ENCODE measurements around the gene ZPLD1. TPM values are rescaled to one million over a fixed set of nuclear protein-coding genes. Genes with fewer than 3 reads are reported as not detected.

Gene ZPLD1
- total and polyA plus RNA-seq, 2 of the 4 experiments (the other 2 are of a cell fraction) = under 0.01 to 0.03 TPM

DNA sequence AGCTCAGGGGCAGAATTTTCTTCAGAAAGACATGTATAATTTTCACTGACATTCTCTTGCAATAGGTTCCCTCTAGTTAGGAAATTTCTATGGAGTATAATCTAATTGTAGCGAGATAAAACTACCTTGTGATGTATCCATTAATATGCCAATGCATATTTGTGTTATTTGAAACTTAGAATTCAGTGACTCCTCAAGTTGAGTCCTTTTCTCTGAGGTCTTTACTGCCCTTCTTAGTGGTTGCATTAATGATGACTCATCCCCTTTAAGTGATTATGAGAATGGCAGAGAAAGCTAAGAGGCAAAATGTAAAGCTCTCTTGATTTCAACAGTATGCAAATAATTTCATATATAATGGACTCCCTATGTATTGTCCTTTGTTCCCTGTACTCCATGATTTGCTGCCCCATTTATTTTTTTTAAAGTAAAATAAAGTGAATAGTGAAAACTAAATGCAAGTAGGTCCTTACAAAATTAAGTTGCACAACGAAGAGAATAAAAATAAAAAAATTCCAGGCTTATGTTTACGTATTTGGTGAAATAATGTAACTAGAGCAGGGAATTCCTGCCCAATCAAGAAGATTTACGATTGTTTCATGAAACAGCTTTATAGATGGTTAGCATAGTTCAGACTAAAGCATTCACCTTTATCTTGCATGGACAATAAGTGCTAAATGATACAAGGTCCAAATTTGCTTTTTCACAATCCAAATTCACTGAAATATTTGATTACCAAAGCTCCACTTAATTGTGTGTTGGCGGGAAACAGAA is 78.1 kb downstream of the ZPLD1 start:
- Histone ChIP-seq H2BK15ac (ENCODE audit: low read depth, low read length) (no peak overlapping the region), H3K4ac (ENCODE audit: low read depth, low read length) (no peak overlapping the region), H4K5ac (ENCODE audit: low read depth, low read length) (no peak overlapping the region), H3K4me3 (ENCODE audit: insufficient read depth, low read depth, low read length) (no peak overlapping the region), H4K20me1 (ENCODE audit: insufficient read depth, low read length) (no peaks in the 10 kb centered on the region), H3K23ac (ENCODE audit: low read depth, low read length) (no peak overlapping the region), H3K4me1 (ENCODE audit: control insufficient read depth, insufficient read depth, low read length) (no peaks in the 10 kb centered on the region), H3K9me3 (ENCODE audit: control insufficient read depth, insufficient read depth, low read length) (no peaks in the 10 kb centered on the region), H3K27ac (ENCODE audit: insufficient read depth, low read length) (no peak overlapping the region), H2BK120ac (ENCODE audit: low read depth, low read length) (no peak overlapping the region), H3K9me1 (ENCODE audit: insufficient read depth, low read length) (no peaks in the 10 kb centered on the region), H2BK20ac (ENCODE audit: low read depth, low read length) (no peak overlapping the region), H3K56ac (ENCODE audit: extremely low read depth, insufficient read depth, low read length) (no peak overlapping the region), H2AK9ac (replicated peaks; ENCODE audit: low read depth, low read length, poor library complexity) (no peak overlapping the region), H3K18ac (ENCODE audit: low read depth, low read length) (no peak overlapping the region), H2BK5ac (ENCODE audit: low read depth, low read length, poor library complexity, severe bottlenecking) (no peak overlapping the region), H3K4me2 (ENCODE audit: low read depth, low read length) (no peak overlapping the region), H3K79me1 (ENCODE audit: low read depth in 1 of 2, low read length in 2 of 2) (no peaks in the 10 kb centered on the region), H3K9ac (ENCODE audit: low read depth, low read length) (no peak overlapping the region), H2AK5ac (ENCODE audit: low read depth, low read length) (no peak overlapping the region), H2AFZ (replicated peaks; ENCODE audit: low read length, poor library complexity) (no peak overlapping the region), H3K14ac (replicated peaks; ENCODE audit: low read depth, low read length) (no peak overlapping the region), H4K91ac (ENCODE audit: insufficient read depth, low read depth, low read length) (no peak overlapping the region), H3K36me3 (ENCODE audit: control insufficient read depth, insufficient read depth, low read length) (no peaks in the 10 kb centered on the region), H4K8ac (ENCODE audit: low read depth in 2 of 2, low read length in 2 of 2) (no peak overlapping the region), H3K27me3 (ENCODE audit: control insufficient read depth, insufficient read depth, low read length) (no peaks in the 10 kb centered on the region)
- no peak for ATAC-seq (ENCODE audit: low read depth)
- dilution Hi-C loops (cut with HindIII; ENCODE audit: low sequenced_read_pairs, unreplicated experiment) (no loop called here), in situ Hi-C loops (cut with MboI; ENCODE audit: low sequenced_read_pairs) (no loop called here), intact Hi-C loops (cut with micrococcal nuclease) (no loop called here)
- no peak for TF ChIP-seq BHLHE40 (IDR thresholded peaks at IDR 0.05; ENCODE audit: low read depth, low read length)
- peak; percentile 48; the same call in 1 of the 2 replicates for TF ChIP-seq FOS (IDR thresholded peaks at IDR 0.05; ENCODE audit: low read depth, low read length)
- TF ChIP-seq MAFK (IDR thresholded peaks at IDR 0.05; ENCODE audit: low read depth, low read length) = peak; percentile 50
- WGBS, 2 experiments (ENCODE audit: extremely low coverage in 2 of 2, insufficient read length in 1 of 2) = 34% methylated on average over 2 of the region's 5 CpGs; no CpG with 5 or more reads in 1 of the 2 experiments
- BruUV-seq (replicated peaks) = no TSS peak
- POLR2A ChIA-PET (ENCODE audit: unreplicated experiment) = interaction anchor here (0.6 kb wide), 1 partner anchor 264 kb away, joined by 9 read pairs; no protein-coding TSS in a partner anchor
- CTCF ChIA-PET = no interaction called here
- DNase-seq = no peak
